DMS 273 (cell line): ENCODE measurements around the gene IFI16.
A peak's percentile ranks its signal among the peaks of the same experiment; 100 is the strongest.
"Not testable (repeated sequence)": the region's sequence is repeated elsewhere in the genome, so short reads cannot be mapped to it uniquely, and the experiment has no call there.

Experiments used
- DNase-seq: peaks from one replicate; lab custom pipeline; 2025; ENCODE audit not compliant: unreplicated experiment; lab: John Stamatoyannopoulos, UW

IFI16 gene

DNA sequence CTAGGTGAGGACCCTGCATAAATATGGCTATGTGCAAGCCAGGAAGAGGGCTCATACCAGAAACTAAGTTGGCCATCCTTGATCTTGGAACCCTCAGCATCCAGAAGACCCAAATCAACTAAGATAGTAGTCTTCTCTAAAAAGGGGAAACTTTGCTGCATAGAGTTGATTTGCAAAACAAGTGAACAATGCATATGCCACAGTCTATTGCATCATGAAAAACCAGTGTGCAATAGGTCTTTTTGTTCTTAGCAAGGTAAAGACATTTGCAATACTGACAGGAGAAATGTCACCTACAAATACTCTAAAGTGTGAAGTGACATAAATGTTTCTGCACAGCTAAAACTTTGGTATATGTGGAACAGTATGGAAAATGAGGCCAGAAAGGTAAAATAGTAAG lies 2.0 kb upstream of the IFI16 start:
- no peak for DNase-seq

- DNase-seq, result no peak
Observed at GRCh38 chr1:159008744-159009188, 941 bp upstream of the IFI16 start.

- no peak for DNase-seq
Observed at GRCh38 chr1:159009287-159009686, 420 bp upstream of the IFI16 start.

GRCh38 chr1:159010391-159010790 lies 684 bp downstream of the IFI16 start:
- no peak for DNase-seq

DNA sequence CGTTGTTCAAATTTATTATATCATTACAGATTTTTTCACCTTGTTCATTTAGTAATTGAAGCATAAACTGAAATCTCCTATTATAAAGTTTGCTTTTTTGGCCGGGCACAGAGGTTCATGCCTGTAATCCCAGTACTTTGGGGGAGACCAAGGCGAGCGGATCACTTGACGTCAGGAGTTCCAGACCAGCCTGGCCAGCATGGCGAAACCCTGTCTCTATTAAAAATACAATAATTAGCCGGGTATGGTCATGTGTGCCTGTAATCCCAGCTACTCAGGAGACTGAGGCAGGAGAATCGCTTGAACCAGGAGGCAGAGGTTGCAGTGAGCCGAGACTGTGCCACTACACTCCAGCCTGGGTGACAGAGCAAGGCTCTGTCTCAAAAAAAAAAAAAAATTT lies 1.3 kb downstream of the IFI16 start:
- DNase-seq, result not testable (repeated sequence)

- no peak for DNase-seq
Observed at GRCh38 chr1:159011751-159012150, 2.0 kb downstream of the IFI16 start.

DNA sequence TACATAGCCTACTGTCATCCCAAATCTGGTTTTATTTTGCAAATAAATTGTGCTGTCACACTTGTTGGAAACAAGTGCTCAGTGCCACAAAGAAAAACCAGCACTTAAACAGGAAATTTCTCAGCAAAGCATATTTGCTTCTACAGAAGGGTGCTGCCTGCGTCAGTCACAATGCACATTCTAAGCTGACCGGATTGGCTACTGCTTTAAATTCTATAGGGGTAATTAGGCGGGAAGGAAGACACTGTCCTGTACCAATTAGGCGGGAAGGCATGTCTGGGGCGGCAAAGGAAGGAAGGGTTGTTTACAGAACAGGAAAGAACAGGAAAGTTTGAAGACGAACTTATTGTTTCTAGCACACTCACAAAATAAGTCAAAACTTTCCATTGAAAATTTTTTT lies 2.8 kb downstream of the IFI16 start:
- DNase-seq, result no peak

DNA sequence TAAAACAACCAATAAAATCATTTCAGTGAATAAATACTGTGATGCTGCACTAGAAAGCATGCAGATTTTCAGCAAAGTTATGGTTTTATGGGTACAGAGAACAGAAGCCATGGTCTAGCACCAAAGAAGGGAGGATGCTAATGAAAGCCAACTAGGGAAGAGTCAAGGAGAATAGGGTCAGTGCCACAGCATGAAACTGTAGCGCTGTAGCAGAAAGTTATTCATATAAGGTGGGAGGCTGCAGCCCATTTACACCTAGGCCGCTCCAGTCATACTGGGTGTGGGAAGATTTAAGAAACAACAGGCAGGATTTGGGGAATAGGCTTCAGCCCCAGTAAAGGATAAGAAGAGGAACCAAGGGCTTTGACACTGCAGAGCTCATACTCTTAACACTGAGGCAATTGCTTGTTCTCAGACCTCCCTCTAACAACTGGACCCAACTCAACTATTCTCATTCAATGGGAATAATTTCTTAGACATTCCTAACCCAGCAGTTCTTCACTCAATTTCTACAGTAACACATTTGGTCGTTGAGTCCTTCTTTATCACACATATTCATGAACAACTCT lies 4.4 kb downstream of the IFI16 start:
- no peak for DNase-seq

DNA sequence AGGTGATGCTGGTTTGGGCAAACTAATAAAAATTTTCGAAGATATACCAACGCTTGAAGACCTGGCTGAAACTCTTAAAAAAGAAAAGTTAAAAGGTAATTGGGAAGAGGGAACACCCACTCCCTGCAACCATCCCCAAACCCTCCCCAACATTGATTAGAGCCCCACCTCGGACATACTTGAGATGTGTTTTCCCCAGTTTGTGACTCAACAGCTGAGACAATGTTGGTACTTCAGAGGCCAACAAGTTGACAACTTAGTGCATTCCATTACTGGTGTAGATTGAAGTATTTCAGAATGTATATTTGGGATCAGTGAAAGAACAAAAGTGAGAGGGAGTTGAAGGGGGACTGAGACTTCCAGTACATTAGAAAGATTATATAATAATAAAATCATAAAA lies 5.1 kb downstream of the IFI16 start:
- no peak for DNase-seq

DNA sequence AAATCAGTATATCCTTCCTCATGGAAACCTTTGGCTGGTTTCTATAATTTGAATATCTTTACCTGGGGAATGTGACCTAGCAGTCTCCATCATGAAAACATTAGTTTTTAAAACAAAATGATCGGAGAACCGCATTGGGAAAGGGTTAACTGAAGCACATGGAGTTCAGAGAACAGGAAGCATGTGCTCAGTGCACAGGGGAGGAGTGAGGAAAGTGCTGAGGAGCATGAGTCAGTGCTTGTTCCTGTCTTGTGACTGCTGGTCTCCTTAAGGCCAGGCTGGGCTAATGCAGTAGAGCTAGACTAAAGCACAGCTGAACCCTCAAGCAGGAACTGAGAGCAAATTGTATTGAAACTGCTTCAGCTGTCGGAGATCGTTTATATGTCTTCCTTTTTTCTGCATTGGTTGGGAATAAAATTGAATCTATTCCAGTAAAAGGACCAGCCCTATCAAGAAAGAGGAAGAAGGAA lies 5.8 kb downstream of the IFI16 start:
- DNase-seq, result no peak

DNA sequence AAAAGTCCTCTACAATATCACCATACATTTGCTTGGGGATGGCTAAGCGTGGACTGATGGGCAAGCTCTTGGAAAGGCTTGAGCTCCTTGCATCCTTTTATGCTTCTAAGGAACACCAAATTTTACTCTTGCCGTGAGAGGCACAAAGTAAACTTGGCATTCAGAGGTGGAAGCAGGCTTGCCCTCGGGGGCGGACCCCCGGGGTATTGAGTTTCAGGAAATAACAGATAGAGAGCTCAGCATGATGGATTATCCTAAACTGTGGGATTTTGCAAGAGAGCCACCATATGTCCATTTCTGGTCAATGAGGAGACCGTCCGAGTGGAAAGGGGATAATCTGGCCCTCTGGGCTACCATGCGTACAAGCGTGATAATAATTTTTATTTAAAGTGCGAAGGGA lies 14.0 kb downstream of the IFI16 start:
- DNase-seq, result no peak

DNA sequence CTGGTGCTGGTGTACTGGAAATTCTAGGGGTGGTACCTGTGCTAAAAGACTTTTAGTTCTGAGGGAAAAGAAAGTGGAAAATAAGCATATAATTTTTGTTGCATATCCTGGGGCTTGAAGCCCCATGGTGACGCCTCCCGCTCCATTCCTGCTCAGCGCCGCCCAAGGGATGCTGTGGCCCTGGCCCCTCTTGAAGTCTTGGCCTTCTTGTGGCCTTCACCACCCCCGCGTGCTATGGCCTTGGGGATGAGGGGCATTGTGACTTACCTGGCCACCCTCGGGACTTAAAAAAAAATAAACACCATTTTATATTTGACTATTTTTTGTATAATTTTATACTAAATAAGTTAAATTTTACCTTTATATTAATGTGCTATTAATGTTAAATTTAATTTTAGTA lies 15.3 kb downstream of the IFI16 start:
- no peak for DNase-seq

DNA sequence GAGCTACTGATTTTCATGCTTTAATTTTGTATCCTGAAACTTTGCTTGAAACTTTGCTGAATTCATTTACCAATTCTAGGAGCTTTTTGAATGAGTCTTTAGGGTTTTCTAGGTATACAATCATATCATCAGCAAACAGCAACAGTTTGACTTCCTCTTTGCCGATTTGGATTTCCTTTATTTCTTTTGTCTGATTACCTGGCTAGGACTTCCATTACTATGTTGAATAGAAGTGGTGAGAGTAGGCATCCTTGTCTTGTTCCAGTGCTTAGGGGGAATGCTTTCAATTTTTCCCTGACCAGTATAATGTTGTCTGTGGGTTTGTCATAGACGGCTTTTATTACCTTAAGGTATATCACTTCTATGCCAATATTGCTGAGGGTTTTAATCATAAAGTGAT lies 17.1 kb downstream of the IFI16 start:
- DNase-seq, result not testable (repeated sequence)

DNA sequence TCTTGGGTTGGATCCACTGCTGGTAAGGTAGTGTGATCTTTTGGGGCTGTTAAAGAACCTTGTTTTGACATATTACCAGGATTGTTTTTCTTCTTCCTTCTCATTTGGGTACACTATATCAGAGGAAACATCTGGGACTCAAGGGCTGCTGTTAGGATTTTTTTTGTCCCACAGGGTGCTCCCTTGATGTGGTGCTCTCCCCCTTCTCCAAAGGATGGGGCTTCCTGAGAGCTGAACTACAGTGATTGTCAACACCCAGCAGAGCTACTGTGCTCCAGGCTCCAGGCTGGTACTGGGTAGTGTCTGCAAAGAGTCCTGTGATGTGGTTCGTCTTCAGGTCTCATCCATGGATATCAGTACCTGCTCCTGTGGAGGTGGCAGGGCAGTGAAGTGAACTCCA lies 20.6 kb downstream of the IFI16 start:
- DNase-seq, result no peak

DNA sequence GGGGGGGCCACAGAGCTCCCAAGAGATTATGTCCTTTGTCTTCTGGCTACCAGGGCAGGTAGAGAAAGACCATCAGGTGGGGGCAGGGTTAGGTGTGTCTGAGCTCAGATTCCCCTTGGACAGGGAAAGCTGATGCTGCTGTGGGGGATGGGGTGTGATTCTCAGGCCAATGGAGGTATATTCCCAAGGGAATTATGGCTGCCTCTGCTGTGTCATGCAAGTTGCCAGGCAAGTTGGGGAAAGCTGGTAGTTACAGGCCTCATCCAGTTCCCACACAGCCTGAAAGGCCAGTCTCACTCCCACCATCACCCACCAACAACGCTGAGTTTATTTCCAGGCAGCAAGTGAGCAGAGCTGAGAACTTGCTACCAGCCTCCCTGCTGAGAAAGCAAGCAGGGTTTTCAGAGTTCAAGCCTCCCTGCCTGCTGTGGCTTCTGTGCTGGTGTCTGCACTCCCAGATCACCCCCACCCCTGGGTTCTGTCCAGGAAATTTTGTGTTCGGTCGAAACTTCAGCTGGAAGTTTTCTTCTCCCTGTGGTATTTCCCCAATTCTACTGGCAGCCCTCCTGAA lies 21.3 kb downstream of the IFI16 start:
- DNase-seq, result no peak

DNA sequence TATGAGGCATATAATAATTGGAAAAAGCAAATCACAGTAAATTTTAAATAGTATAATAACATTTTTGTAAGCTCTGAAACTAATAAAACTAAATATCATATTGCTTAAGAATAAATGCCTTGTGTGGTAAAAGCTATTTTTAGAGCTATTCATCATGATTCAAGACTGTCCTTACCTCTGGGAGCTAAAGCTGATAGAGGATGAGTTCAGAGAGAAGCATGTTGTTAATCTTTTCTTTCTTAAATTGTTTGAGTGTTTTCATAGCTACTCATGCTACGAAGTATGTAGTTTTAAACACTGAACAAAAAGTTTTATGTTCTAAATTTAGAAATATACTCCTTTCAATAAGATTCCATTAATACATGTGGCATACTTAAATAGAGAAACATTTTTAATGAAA lies 30.5 kb downstream of the IFI16 start:
- no peak for DNase-seq

DNA sequence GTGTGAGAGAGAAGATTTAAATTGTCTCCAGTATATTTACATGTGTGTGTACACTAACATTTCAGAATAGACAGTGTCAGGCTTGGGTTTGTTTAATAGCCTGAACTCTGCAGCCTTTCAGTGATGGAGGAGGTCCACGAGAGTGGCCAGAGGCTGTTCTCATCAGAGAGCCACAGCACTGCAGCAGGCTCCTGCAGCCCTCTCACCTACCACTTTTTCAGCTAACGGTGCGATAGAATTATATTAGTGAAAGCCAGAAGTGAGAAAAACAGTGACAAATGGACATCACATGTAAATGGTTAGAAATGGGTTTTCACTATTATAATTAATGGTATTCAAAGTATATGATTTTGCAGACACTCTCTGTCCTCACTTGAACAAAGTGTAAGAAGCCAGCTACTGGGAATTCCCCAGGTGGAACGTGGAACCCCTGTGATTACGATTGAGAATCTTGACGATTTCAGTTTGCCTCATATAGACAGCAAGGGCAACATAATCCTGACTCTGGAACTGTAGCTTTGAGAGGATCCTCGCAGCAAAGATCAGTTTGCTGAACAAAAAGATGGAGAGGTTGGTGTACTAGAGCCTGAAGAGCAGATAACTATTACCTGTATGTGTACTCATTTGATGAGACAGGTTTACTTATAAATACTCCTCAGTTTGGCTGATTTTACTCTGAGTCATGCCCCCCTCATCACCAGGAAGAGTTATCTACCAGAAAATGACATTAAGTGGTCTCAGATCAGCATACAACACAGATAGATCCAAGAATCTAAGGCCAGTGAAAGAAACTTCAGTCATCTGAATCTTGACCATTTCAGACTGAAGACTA lies 31.4 kb downstream of the IFI16 start:
- DNase-seq, result no peak

DNA sequence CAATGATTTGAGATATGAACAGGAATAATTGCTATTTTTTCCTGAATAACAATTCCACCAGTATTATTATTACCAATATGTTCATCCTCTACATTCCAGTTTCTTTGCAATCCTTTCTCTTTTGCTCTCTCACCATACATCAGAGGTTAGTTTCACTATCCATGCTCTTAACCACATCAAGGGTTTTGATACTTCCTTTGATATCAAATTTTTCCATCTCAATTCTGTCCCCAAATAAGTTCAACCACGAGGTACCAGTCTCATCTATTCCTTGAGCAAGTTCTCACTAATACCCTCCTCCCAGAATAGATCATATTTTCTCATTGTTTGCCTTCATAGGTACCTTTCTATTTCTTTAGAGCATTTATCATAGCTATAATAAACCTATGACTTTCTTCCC lies 36.8 kb downstream of the IFI16 start:
- not testable (repeated sequence) for DNase-seq

DNA sequence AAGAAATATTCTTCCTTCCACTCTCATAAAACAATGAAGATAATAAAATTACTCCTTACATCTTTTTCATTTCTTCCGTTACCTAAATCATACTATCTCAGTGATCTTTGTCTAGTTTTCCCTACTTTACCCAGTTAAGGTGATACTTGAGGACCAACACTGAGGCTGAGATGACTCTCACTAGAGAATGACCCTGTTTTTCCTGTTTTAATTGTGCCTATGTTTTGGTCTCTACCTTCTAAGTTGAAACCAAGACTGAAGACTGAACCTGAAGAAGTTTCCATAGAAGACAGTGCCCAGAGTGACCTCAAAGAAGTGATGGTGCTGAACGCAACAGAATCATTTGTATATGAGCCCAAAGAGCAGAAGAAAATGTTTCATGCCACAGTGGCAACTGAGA lies 41.7 kb downstream of the IFI16 start:
- DNase-seq, result no peak

DNA sequence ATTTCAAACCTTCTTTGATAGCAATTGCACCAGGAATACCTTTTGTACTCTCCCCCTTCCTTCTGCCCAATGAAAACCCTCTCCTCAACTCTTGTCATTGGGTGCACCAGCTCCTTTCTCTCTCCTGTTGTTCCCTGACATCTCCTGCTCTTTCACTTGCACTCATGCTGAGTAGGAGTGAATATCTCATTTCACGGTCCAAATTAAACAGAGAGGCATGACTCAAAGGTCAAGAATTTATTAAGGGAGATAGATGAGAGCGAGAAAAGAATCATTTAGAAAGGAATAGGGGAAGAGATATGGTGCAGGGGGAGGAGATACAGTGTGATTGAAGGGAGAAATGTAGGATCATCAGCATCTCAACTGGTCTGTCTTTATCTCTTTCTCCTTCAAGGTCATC lies 44.7 kb downstream of the IFI16 start:
- no peak for DNase-seq

GRCh38 chr1:159055181-159055641 lies 45.5 kb downstream of the IFI16 start:
- DNase-seq, result no peak

DNA sequence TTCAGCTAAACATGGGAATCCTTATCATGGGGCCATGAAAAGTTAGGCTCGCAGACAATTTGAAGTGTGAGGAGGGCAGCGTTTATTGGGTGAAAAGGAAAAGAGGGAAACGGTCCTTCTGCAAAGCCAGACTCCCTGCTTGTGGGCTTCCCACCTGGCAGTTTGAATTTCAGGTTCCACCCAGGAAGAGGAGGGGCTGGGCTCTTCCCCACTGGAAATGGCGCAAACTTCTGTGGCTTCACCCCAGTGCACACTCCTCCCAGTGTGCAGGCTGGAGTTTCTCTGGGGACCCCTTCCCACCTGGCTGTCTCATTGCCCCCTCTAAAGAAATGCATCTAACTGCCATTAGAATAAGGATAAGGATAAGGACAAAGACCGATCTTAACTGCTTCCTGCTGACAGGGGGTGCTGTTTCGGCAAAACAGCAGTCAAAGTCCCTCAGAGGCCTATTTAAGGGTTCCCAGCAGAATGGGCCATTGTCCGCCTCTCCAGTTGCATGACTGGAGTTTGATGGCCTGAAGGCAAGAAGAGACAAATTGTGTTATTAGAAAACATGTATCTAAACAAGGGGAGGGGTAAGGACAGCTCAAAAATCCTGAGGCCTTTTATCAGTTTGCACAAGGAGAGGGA lies 46.5 kb downstream of the IFI16 start:
- DNase-seq, result peak; percentile 2
